ENCODE measurements around the gene DNASE1L1.

GRCh38 chrX:154368630-154369448, 40.2 kb downstream of the DNASE1L1 start:
- TF ChIP-seq POLR2A (IDR thresholded peaks at IDR 0.05): peak in 1 of 2 donors; percentile 48
- TF ChIP-seq, protein P1, sequence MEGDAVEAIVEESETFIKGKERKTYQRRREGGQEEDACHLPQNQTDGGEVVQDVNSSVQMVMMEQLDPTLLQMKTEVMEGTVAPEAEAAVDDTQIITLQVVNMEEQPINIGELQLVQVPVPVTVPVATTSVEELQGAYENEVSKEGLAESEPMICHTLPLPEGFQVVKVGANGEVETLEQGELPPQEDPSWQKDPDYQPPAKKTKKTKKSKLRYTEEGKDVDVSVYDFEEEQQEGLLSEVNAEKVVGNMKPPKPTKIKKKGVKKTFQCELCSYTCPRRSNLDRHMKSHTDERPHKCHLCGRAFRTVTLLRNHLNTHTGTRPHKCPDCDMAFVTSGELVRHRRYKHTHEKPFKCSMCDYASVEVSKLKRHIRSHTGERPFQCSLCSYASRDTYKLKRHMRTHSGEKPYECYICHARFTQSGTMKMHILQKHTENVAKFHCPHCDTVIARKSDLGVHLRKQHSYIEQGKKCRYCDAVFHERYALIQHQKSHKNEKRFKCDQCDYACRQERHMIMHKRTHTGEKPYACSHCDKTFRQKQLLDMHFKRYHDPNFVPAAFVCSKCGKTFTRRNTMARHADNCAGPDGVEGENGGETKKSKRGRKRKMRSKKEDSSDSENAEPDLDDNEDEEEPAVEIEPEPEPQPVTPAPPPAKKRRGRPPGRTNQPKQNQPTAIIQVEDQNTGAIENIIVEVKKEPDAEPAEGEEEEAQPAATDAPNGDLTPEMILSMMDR (IDR thresholded peaks at IDR 0.05): no peak
